Keratinocyte (primary cell): ENCODE data around the gene ZNF493. TPM values are rescaled to one million over a fixed set of nuclear protein-coding genes. Genes with fewer than 3 reads are reported as not detected.

ENCODE experiments used
- DNase-seq: peaks from one replicate; pipeline ENCODE4 v3.0.0-alpha.2; 2011; ENCODE audit warnings: low read depth, missing footprints, low spot score
- FAIRE-seq: peaks from 2 replicates; lab custom pipeline; 2011; peaks lifted over from hg19 to GRCh38; lab: Jason Lieb, UNC
- H2AFZ ChIP-seq: 2 replicates; pipeline ENCODE4 v1.6.0; 2012; ENCODE audit warnings: low read length, control low read depth, inconsistent platforms; ENCODE audit not compliant: control insufficient read depth
- H3K27ac ChIP-seq: 2 replicates; pipeline ENCODE4 v1.5.1; 2011; ENCODE audit warnings: low read length; ENCODE audit not compliant: control insufficient read depth, insufficient read depth
- H3K27me3 ChIP-seq: 3 replicates; pipeline ENCODE4 v1.6.0; 2011; ENCODE audit warnings: low read length; ENCODE audit not compliant: control insufficient read depth, insufficient read depth; ENCODE audit errors: extremely low read depth
- H3K36me3 ChIP-seq, 2 experiments: 2 replicates in 1 of 2; 3 replicates in 1 of 2; pipeline ENCODE4 v1.5.1; 2011; ENCODE audit warnings: low read length in 2 of 2, mild to moderate bottlenecking in 1 of 2; ENCODE audit not compliant: control insufficient read depth in 2 of 2, insufficient read depth in 2 of 2; ENCODE audit errors: extremely low read depth in 1 of 2
- H3K4me1 ChIP-seq: 3 replicates; pipeline ENCODE4 v1.5.1; 2011; ENCODE audit warnings: low read length; ENCODE audit not compliant: control insufficient read depth, insufficient read depth; ENCODE audit errors: extremely low read depth
- H3K4me2 ChIP-seq: 3 replicates; pipeline ENCODE4 v1.6.0; 2011; ENCODE audit warnings: low read depth, low read length; ENCODE audit not compliant: control insufficient read depth, insufficient read depth; ENCODE audit errors: extremely low read depth
- H3K4me3 ChIP-seq, 3 experiments: fragments of 200-600 bp in 1 of 3; sonication (generic) in 1 of 3; 2 replicates in 2 of 3; 3 replicates in 1 of 3; pipeline ENCODE4 v1.5.1; 2011 to 2016; ENCODE audit warnings: low read length in 3 of 3, mild to moderate bottlenecking in 3 of 3, control low read depth in 2 of 3, inconsistent platforms in 1 of 3, low read depth in 1 of 3, mixed read lengths in 1 of 3, mixed run types in 1 of 3, moderate library complexity in 1 of 3; ENCODE audit not compliant: control insufficient read depth in 2 of 3, insufficient read depth in 2 of 3; ENCODE audit errors: extremely low read depth in 1 of 3
- H3K79me2 ChIP-seq: 2 replicates; pipeline ENCODE4 v1.6.0; 2012; ENCODE audit warnings: low read length; ENCODE audit not compliant: control insufficient read depth, insufficient read depth
- H3K9ac ChIP-seq: 3 replicates; pipeline ENCODE4 v1.6.0; 2011; ENCODE audit warnings: low read length; ENCODE audit not compliant: control insufficient read depth, insufficient read depth; ENCODE audit errors: extremely low read depth
- H3K9me1 ChIP-seq: 3 replicates; pipeline ENCODE4 v1.6.0; 2011; ENCODE audit warnings: low read length; ENCODE audit not compliant: control insufficient read depth, insufficient read depth; ENCODE audit errors: extremely low read depth
- H3K9me3 ChIP-seq: 2 replicates; pipeline ENCODE4 v1.5.1; 2012; ENCODE audit warnings: low read depth, low read length; ENCODE audit not compliant: control insufficient read depth
- H4K20me1 ChIP-seq: 3 replicates; pipeline ENCODE4 v1.6.0; 2011; ENCODE audit warnings: low read length; ENCODE audit not compliant: control insufficient read depth, insufficient read depth; ENCODE audit errors: extremely low read depth
- CTCF ChIP-seq, 3 experiments: IDR thresholded peaks in 1 of 3; conservative IDR thresholded peaks in 1 of 3; optimal IDR thresholded peaks in 1 of 3; 2 replicates in 2 of 3; 3 replicates in 1 of 3; pipeline versions ENCODE3 to v1.5.1; 2011; ENCODE audit warnings: low read length in 3 of 3, mild to moderate bottlenecking in 3 of 3, moderate library complexity in 2 of 3, control low read depth in 1 of 3, inconsistent platforms in 1 of 3; ENCODE audit not compliant: insufficient read depth in 2 of 3; ENCODE audit errors: extremely low read depth in 1 of 3
- EZH2 ChIP-seq: IDR thresholded peaks from one replicate; pipeline ENCODE4 v1.6.1; 2012; ENCODE audit warnings: inconsistent platforms, mild to moderate bottlenecking, low read length, moderate library complexity
- dilution Hi-C: fragments of 300-500 bp; cut with MboI; formaldehyde crosslinking; loops from one replicate; pipeline ENCODE4 v1.7.0; 2020; ENCODE audit warnings: low sequenced_read_pairs; ENCODE audit not compliant: extremely low pct_ligation_motif_present
- polyA plus RNA-seq, 5 experiments: library from polyadenylated mRNA; depleted of rRNA in 3 of 5; stranded (reverse) in 3 of 5; stranded (forward) in 1 of 5; unstranded in 1 of 5; fragments of >200 nt; gene quantifications; 1 replicate in 1 of 5; 2 replicates in 3 of 5; 3 replicates in 1 of 5; pipeline versions ENCODE4 v1.2.1 to v1.2.3, GENCODE V29; 2011 to 2012; ENCODE audit warnings: missing spikeins in 2 of 5, low read depth in 1 of 5, low replicate concordance in 1 of 5

Gene ZNF493
- polyA plus RNA-seq, 1 donor (not counting 4 experiments of a cell fraction or from before 2014, with no cell fraction given), result 3.8 TPM

DNA sequence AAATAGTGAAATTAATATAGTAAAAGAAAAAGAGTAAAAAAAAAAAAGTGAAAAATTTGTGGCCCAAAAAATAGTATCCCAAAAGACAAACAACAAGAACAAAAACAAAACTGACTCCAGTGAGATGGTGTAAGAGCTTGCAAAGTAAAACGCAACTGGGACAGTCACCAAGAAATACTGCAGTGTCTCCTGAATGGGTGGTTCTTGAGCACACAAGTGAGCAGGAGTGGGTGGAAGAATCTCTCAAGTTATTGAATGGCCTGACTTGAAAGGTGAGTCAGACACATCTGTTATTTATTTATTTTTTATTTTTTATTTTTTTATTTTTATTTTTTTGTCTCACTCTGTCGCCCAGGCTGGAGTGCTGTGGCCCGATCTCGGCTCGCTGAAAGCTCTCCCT, 1.9 kb downstream of the ZNF493 start:
- no peaks in the 10 kb centered on the region for H3K4me1 ChIP-seq
- H3K9ac ChIP-seq, result no peak overlapping the region
- no peak overlapping the region for H3K4me2 ChIP-seq
- no peak overlapping the region for H2AFZ ChIP-seq
- no peak overlapping the region for H3K4me3 ChIP-seq
- dilution Hi-C loops, result no loop called here
- TF ChIP-seq EZH2 (no peak), CTCF (optimal IDR thresholded peaks at IDR 0.05 in 1 of 3, IDR thresholded peaks at IDR 0.05 in 1 of 3, conservative IDR thresholded peaks at IDR 0.05 in 1 of 3; ENCODE audit: extremely low read depth in 1 of 3, insufficient read depth in 2 of 3, low read length in 3 of 3) (no peak)
- peaks cover 15% of the 10 kb centered on the region for H3K79me2 ChIP-seq
- no peaks in the 10 kb centered on the region for H3K9me3 ChIP-seq
- no peaks in the 10 kb centered on the region for H3K27me3 ChIP-seq
- DNase-seq (no peak), FAIRE-seq (no peak)
- no peaks in the 10 kb centered on the region for H3K9me1 ChIP-seq
- no peaks in the 10 kb centered on the region for H4K20me1 ChIP-seq
- H3K27ac ChIP-seq, result no peak overlapping the region
- H3K36me3 ChIP-seq, result peaks cover 0 to 1% of the 10 kb centered on the region in 2 experiments

GRCh38 chr19:21402303-21402985, 5.5 kb downstream of the ZNF493 start:
- no peaks in the 10 kb centered on the region for H3K9me3 ChIP-seq
- H4K20me1 ChIP-seq, result no peaks in the 10 kb centered on the region
- DNase-seq (no peak), FAIRE-seq (no peak)
- H3K27ac ChIP-seq, result no peak overlapping the region
- dilution Hi-C loops, result no loop called here
- no peak overlapping the region for H3K4me3 ChIP-seq
- H3K4me1 ChIP-seq, result no peaks in the 10 kb centered on the region
- no peak overlapping the region for H3K9ac ChIP-seq
- H3K4me2 ChIP-seq, result no peak overlapping the region
- H3K9me1 ChIP-seq, result no peaks in the 10 kb centered on the region
- H3K27me3 ChIP-seq, result no peaks in the 10 kb centered on the region
- peaks cover 10% of the 10 kb centered on the region for H3K79me2 ChIP-seq
- TF ChIP-seq EZH2, result no peak
- no peak for TF ChIP-seq CTCF (optimal IDR thresholded peaks at IDR 0.05 in 1 of 3, IDR thresholded peaks at IDR 0.05 in 1 of 3, conservative IDR thresholded peaks at IDR 0.05 in 1 of 3; ENCODE audit: extremely low read depth in 1 of 3, insufficient read depth in 2 of 3, low read length in 3 of 3)
- H2AFZ ChIP-seq, result no peak overlapping the region
- peaks cover 0 to 1% of the 10 kb centered on the region in 2 experiments for H3K36me3 ChIP-seq
